Stimulated activated CD8-positive, alpha-beta memory T cell treated with anti-CD3 and anti-CD28 coated beads, Interleukin-15, amount 100 ng/mL, for 24 hours (primary cell): Measurements from ENCODE around the gene NCAN.

Experiments used
- DNase-seq: peaks from one replicate; pipeline ENCODE4 v3.0.0-alpha.2; 2020; ENCODE audit warnings: low read depth

NCAN gene

GRCh38 chr19:19294914-19295313 is 83.2 kb downstream of the NCAN start:
- no peak for DNase-seq

DNA sequence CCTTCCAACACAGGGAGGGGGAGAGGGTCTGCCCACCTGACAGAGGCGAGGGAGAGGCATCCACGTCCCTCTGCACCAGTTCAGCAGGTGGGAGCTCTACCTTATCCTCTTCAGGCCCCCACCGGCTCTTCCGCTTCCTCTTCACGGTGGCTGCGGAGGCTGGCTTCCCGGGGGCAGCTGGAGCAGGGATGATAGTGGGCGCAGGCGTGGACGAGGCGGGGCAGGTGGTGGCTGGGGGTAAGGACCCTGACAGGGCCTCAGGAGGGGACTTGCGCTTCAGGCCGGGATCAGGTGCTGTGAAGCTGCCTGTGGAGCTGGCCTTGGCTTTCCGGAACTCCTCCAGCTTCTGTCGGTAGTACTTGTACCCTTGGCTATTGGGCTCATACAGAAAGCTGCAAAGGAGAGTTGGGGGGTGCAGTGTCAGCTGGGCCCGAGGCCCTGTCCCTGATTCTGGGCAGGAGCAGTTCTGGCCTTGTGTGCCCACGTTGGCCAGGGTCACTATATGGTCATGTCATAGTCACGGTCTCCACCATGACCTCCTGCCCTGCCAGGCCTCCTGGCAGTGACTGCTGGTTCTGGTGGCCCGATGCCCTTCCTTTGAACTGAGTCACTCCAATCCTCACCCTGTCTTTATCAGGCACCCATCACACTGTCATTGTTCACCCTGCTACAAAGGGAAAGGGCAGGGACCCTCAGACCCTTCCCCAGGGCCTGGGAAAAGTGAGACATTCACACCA is 85.4 kb downstream of the NCAN start:
- no peak for DNase-seq

DNA sequence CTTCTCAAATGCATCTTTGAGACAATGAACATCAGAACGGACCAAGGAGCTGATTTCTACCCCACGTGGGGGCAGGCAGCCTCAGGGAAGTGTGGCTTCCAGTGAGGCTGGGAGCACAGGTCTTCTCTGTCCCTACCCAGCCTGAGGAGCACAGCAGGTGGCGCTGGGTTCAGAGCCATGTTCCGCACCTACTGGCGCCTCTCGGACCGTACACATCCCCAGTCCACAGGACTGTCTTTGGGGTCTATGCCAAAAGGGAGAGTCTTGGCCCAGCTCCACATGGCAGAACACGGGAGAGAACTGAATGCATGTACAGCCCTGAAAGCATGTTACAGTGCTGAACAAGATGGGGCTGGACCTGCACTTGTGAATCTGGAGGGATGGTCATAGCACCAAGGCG is 86.0 kb downstream of the NCAN start:
- DNase-seq, result no peak

DNA sequence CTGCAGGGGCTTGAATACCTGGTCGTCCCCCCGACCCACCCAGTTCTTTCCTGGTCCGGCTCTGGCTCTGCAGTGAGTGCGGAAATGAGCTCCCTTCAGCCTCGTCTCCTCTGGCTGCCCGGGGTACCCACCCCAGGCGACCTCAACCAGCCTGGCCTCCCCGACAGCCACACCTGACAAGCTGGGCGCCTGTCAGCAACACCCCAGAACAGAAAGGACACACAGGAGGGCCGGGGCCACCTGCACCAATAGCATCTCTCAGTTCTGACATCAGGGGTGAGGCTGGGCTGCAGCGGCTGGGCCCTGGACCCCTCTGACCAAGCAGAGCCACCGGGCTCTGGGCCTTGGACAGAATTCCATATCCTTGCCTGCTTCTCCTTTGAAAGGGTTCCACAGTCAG is 88.9 kb downstream of the NCAN start:
- DNase-seq, result no peak
